Measurements from ENCODE around the gene PCSK1.

PCSK1 gene

GRCh38 chr5:96433066-96433447 lies at the start of gene PCSK1:
TSS of gene PCSK1 (minus strand) at chr5:96433248. CDS start at chr5:96433042, 206 bp downstream.
- no peak for DNase-seq (ENCODE audit: low spot score)

- DNase-seq (ENCODE audit: low spot score) = no peak
Observed at GRCh38 chr5:96481867-96482266, 48.8 kb upstream of the PCSK1 start.

- no peak for DNase-seq (ENCODE audit: low spot score)
Observed at GRCh38 chr5:96481009-96481786, 48.1 kb upstream of the PCSK1 start.

GRCh38 chr5:96478983-96479382 lies 45.9 kb upstream of the PCSK1 start:
- no peak for DNase-seq (ENCODE audit: low spot score)

GRCh38 chr5:96476654-96477053 lies 43.6 kb upstream of the PCSK1 start:
- DNase-seq (ENCODE audit: low spot score) = no peak

GRCh38 chr5:96474073-96474472 lies 41.0 kb upstream of the PCSK1 start:
- DNase-seq (ENCODE audit: low spot score) = no peak

GRCh38 chr5:96473155-96473554 lies 40.1 kb upstream of the PCSK1 start:
- DNase-seq (ENCODE audit: low spot score) = no peak

GRCh38 chr5:96470785-96471184 lies 37.7 kb upstream of the PCSK1 start:
- DNase-seq (ENCODE audit: low spot score) = no peak

GRCh38 chr5:96468956-96469355 lies 35.9 kb upstream of the PCSK1 start:
- DNase-seq (ENCODE audit: low spot score) = no peak

GRCh38 chr5:96463091-96463490 lies 30.0 kb upstream of the PCSK1 start:
- no peak for DNase-seq (ENCODE audit: low spot score)

- DNase-seq (ENCODE audit: low spot score) = no peak
Observed at GRCh38 chr5:96459313-96460121, 26.5 kb upstream of the PCSK1 start.

GRCh38 chr5:96458176-96458575 lies 25.1 kb upstream of the PCSK1 start:
- no peak for DNase-seq (ENCODE audit: low spot score)

GRCh38 chr5:96455789-96456188 lies 22.7 kb upstream of the PCSK1 start:
- DNase-seq (ENCODE audit: low spot score) = no peak

- DNase-seq (ENCODE audit: low spot score) = no peak
Observed at GRCh38 chr5:96453394-96453793, 20.3 kb upstream of the PCSK1 start.

GRCh38 chr5:96447949-96448348 lies 14.9 kb upstream of the PCSK1 start:
- no peak for DNase-seq (ENCODE audit: low spot score)

- DNase-seq (ENCODE audit: low spot score) = no peak
Observed at GRCh38 chr5:96440185-96440538, 7.1 kb upstream of the PCSK1 start.

GRCh38 chr5:96439477-96440184 lies 6.6 kb upstream of the PCSK1 start:
- no peak for DNase-seq (ENCODE audit: low spot score)

- peak; percentile 59 for DNase-seq (ENCODE audit: low spot score)
Observed at GRCh38 chr5:96434201-96434645, 1.2 kb upstream of the PCSK1 start.

GRCh38 chr5:96432216-96433065 lies 607 bp downstream of the PCSK1 start:
- no peak for DNase-seq (ENCODE audit: low spot score)

GRCh38 chr5:96431376-96432187 lies 1.5 kb downstream of the PCSK1 start:
- DNase-seq (ENCODE audit: low spot score) = no peak

GRCh38 chr5:96427824-96428223 lies 5.2 kb downstream of the PCSK1 start:
- peak; percentile 16 for DNase-seq (ENCODE audit: low spot score)

All from HuH-7.5 (cell line).